HAP-1 (cell line): Measurements from ENCODE around the gene EN2.

Experiments used
- DNase-seq, 2 experiments: peaks; one replicate each; pipeline ENCODE4 v3.0.0-alpha.2; 2016 to 2020; ENCODE audit warnings: low spot score in 2 of 2
- H3K27me3 ChIP-seq: fragments of 250-450 bp; sonication (Bioruptor Pico); 2 replicates; pipeline ENCODE4 v1.5.1; 2020; ENCODE audit warnings: low read depth, mild to moderate bottlenecking, moderate library complexity
- H3K36me3 ChIP-seq: fragments of 250-450 bp; sonication (Bioruptor Pico); replicated peaks from 2 replicates; pipeline ENCODE4 v1.5.1; 2020; ENCODE audit warnings: mild to moderate bottlenecking
- H3K4me1 ChIP-seq: fragments of 250-450 bp; sonication (Bioruptor Pico); 2 replicates; pipeline ENCODE4 v1.5.1; 2020; ENCODE audit warnings: mild to moderate bottlenecking
- H3K4me3 ChIP-seq: fragments of 250-450 bp; sonication (Bioruptor Pico); 2 replicates; pipeline ENCODE4 v1.5.1; 2020; ENCODE audit warnings: mild to moderate bottlenecking, moderate library complexity
- H3K9me3 ChIP-seq: fragments of 250-450 bp; sonication (Bioruptor Pico); 2 replicates; pipeline ENCODE4 v1.5.1; 2020; ENCODE audit warnings: mild to moderate bottlenecking, moderate library complexity
- in situ Hi-C: fragments of 300-500 bp; cut with MboI; formaldehyde crosslinking; loops from 3 replicates; pipeline ENCODE4 v1.14.3; 2020; ENCODE audit warnings: low sequenced_read_pairs, inconsistent platforms, mixed read lengths

Gene EN2

GRCh38 chr7:155497149-155497901 lies 39.4 kb downstream of the EN2 start:
- H3K27me3 ChIP-seq, result no peaks in the 10 kb centered on the region
- H3K4me1 ChIP-seq, result no peaks in the 10 kb centered on the region
- in situ Hi-C loops, result no loop called here

GRCh38 chr7:155505422-155505793 lies 47.5 kb downstream of the EN2 start:
- no peak for DNase-seq
- Histone ChIP-seq H3K36me3 (no peaks in the 10 kb centered on the region), H3K9me3 (no peaks in the 10 kb centered on the region), H3K27me3 (no peaks in the 10 kb centered on the region), H3K4me1 (peaks cover 17% of the 10 kb centered on the region), H3K4me3 (no peak overlapping the region)
- in situ Hi-C loops, result no loop called here

More at GRCh38 chr7:155497149-155497901, 39.4 kb downstream of the EN2 start:
- no peaks in the 10 kb centered on the region for H3K36me3 ChIP-seq
- H3K9me3 ChIP-seq, result no peaks in the 10 kb centered on the region
- no peak overlapping the region for H3K4me3 ChIP-seq
- DNase-seq, result no peak

- in situ Hi-C loops, result no loop called here
- H3K9me3 ChIP-seq, result no peaks in the 10 kb centered on the region
- no peak overlapping the region for H3K4me3 ChIP-seq
- H3K27me3 ChIP-seq, result no peaks in the 10 kb centered on the region
- no peaks in the 10 kb centered on the region for H3K36me3 ChIP-seq
- DNase-seq, result peak; percentile 33 to 57
- H3K4me1 ChIP-seq, result peaks cover 32% of the 10 kb centered on the region
Observed at GRCh38 chr7:155506854-155507337, 49.0 kb downstream of the EN2 start.

DNA sequence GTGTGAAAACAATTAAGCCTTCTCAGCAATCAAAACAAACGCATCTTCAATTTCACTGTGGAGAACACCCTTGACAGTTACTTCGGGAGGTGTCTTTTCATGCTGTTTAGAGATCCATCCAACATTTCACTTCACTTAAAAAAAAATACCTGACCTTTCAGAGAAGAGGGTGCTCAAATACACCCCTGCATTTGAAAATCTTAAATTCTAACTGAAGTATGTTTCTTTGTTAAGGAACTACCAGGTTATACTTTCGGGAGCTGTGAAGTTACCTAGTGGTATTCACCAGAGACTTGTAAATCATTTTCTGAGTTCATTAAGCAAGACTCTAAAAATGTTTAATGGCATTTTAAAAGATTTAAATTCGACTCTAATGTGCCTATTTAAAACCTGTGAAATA lies 49.6 kb downstream of the EN2 start:
- Histone ChIP-seq H3K36me3 (no peaks in the 10 kb centered on the region), H3K4me1 (peaks cover 36% of the 10 kb centered on the region), H3K27me3 (no peaks in the 10 kb centered on the region), H3K9me3 (no peaks in the 10 kb centered on the region), H3K4me3 (no peak overlapping the region)
- in situ Hi-C loops, result no loop called here
- no peak for DNase-seq

DNA sequence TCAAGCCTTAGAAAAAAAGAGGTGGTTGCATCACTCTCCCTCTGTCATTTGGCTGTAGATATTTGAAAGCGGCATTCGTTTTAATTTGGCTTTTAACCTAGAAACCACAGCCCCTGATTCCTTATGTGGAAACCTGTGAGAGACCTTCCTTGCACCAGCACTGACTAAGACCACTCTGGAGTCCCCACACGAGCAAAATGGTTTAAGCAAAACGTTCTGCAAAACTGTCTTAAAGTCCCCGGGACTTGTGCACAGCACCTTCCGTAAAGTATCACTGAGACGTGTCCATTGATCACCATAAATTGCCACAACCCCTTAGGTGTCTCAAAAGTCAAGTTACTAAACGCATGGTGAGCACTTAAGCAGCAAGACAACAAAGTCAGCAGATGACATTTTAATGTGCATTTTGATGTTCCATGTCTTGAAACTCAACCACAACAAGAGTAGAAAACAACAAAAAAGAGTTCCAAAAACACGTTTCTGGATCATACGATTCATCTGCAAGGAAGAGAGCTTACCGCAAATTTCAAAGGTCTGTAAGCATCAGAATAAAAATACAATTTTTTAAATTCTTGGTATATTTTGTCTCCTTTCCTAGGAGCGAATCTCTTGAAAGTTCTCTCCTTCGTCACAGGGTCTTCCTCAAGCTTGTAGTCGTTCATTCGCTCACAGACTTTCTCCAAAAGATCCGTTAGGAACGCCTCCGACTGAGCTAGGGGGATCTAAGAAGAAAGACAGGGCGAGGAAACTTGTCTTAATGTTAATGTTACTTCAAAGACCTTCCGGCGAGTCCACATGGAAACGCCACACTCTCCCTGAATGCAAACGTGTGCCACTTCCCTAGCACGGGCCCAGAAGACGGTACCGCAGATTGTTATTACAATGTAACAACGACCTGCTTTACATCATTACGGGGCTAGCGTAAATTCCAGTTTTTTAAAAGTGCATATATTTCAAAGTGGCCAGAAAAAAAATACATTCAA lies 50.7 kb downstream of the EN2 start:
- Histone ChIP-seq H3K36me3 (no peaks in the 10 kb centered on the region), H3K4me3 (no peak overlapping the region), H3K27me3 (no peaks in the 10 kb centered on the region), H3K4me1 (peaks cover 36% of the 10 kb centered on the region), H3K9me3 (no peaks in the 10 kb centered on the region)
- in situ Hi-C loops, result no loop called here
- no peak for DNase-seq

GRCh38 chr7:155509359-155509724 lies 51.4 kb downstream of the EN2 start:
- DNase-seq, result no peak
- peaks cover 36% of the 10 kb centered on the region for H3K4me1 ChIP-seq
- in situ Hi-C loops, result no loop called here
- H3K9me3 ChIP-seq, result no peaks in the 10 kb centered on the region
- no peaks in the 10 kb centered on the region for H3K27me3 ChIP-seq
- no peaks in the 10 kb centered on the region for H3K36me3 ChIP-seq
- peak overlapping the region; percentile 33 for H3K4me3 ChIP-seq

DNA sequence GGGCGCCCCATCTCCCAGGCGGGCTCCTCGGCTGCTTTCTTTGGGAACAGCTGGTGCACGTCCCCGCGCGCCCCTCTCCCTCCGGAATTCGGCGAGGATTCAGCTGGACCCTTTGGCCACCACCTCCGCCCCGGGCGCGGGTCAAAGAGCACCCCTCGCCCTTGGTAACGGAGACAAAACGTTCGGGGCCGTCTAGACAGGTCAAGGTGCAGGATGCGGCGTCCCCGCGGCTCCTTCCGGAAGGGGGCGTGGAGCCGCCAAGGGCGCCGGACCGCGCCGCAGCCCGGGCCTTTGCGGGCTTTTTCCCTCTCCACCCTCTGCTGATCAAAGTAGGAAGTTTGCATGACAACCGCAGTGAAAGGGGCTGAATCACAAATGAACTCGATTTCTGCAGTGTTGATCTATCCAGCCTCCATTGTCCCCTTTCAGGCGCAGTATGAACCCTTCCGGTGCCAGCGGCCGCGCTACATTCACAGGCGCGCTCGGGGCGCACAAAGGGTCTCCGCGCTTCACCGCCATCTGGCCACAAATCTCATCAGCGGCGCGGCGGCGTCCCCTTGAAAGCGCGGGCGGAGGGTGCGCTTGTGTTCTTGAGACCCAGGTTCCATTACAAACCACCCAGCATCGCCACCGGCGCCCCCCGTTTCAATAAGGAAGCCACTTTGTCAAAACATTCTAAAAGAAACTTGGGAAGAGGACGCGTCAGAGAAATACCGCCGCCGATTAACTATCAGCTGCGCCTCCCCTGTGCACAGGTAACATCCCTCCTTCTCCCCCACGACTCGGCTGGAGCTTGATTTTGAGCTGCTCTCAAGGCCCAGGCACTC lies 52.0 kb downstream of the EN2 start:
- DNase-seq, result peak; percentile 60 to 75
- Histone ChIP-seq H3K9me3 (no peaks in the 10 kb centered on the region), H3K4me1 (peaks cover 36% of the 10 kb centered on the region), H3K36me3 (no peaks in the 10 kb centered on the region), H3K4me3 (peak overlapping the region; percentile 33), H3K27me3 (no peaks in the 10 kb centered on the region)
- in situ Hi-C loops, result no loop called here

GRCh38 chr7:155510975-155511701 lies 53.2 kb downstream of the EN2 start:
- no peaks in the 10 kb centered on the region for H3K27me3 ChIP-seq

GRCh38 chr7:155511702-155511996 lies 53.7 kb downstream of the EN2 start:
- Histone ChIP-seq H3K36me3 (no peaks in the 10 kb centered on the region), H3K4me1 (peaks cover 36% of the 10 kb centered on the region), H3K27me3 (no peaks in the 10 kb centered on the region), H3K4me3 (no peak overlapping the region), H3K9me3 (no peaks in the 10 kb centered on the region)
- in situ Hi-C loops, result no loop called here
- no peak for DNase-seq

More at GRCh38 chr7:155510975-155511701, 53.2 kb downstream of the EN2 start:
- in situ Hi-C loops, result no loop called here
- no peaks in the 10 kb centered on the region for H3K36me3 ChIP-seq
- H3K4me3 ChIP-seq, result no peak overlapping the region; the same call in 1 of the 2 replicates
- DNase-seq, result no peak
- no peaks in the 10 kb centered on the region for H3K9me3 ChIP-seq
- H3K4me1 ChIP-seq, result peaks cover 36% of the 10 kb centered on the region

- Histone ChIP-seq H3K27me3 (no peaks in the 10 kb centered on the region), H3K4me3 (no peak overlapping the region), H3K9me3 (no peaks in the 10 kb centered on the region), H3K4me1 (peaks cover 33% of the 10 kb centered on the region), H3K36me3 (no peaks in the 10 kb centered on the region)
- in situ Hi-C loops, result no loop called here
- DNase-seq, result no peak
Observed at GRCh38 chr7:155512246-155512887, 54.4 kb downstream of the EN2 start.

- no peak for DNase-seq
Observed at GRCh38 chr7:155513543-155514285, 55.8 kb downstream of the EN2 start.

DNA sequence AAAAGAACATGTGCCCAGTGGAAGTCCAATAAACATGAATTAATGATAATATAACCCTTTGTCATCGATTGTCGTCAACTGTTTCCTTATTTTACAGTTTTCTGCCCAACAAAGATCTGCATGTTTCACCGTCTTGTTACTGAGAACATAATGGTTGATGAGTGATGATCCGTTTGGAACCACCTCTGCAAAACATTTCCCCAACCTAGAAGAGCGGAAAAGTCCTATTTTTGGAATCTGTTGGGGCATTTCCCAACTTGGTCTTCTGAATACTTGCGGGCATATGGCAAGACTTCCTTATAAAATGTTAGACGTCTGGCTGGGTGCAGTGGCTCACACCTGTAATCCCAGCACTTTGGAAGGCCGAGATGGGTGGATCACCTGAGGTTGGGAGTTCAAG lies 56.4 kb downstream of the EN2 start:
- H3K36me3 ChIP-seq, result no peaks in the 10 kb centered on the region
- H3K4me3 ChIP-seq, result no peak overlapping the region
- H3K4me1 ChIP-seq, result peaks cover 22% of the 10 kb centered on the region
- no peaks in the 10 kb centered on the region for H3K27me3 ChIP-seq
- in situ Hi-C loops, result no loop called here
- no peak for DNase-seq
- H3K9me3 ChIP-seq, result no peaks in the 10 kb centered on the region

More at GRCh38 chr7:155513543-155514285, 55.8 kb downstream of the EN2 start:
- Histone ChIP-seq H3K4me3 (no peak overlapping the region), H3K27me3 (no peaks in the 10 kb centered on the region), H3K4me1 (peaks cover 22% of the 10 kb centered on the region), H3K36me3 (no peaks in the 10 kb centered on the region), H3K9me3 (no peaks in the 10 kb centered on the region)
- in situ Hi-C loops, result no loop called here
